ENCODE data around the gene SLC34A3.
A peak's percentile ranks its signal among the peaks of the same experiment; 100 is the strongest.

- no peak for TF ChIP-seq POU5F1 (IDR thresholded peaks at IDR 0.05; ENCODE audit: low read depth, low read length)
- TF ChIP-seq RXRA (IDR thresholded peaks at IDR 0.05; ENCODE audit: insufficient read depth, low read depth, low read length) = no peak
- no peak; the same call in 1 of the 2 replicates for TF ChIP-seq POLR2AphosphoS5 (IDR thresholded peaks at IDR 0.05; ENCODE audit: low read depth, low read length)
- no peak for TF ChIP-seq EZH2 (IDR thresholded peaks at IDR 0.05; ENCODE audit: low read depth, low read length, severe bottlenecking)
- TF ChIP-seq POLR2A (IDR thresholded peaks at IDR 0.05; ENCODE audit: control extremely low read depth in 1 of 2, low read depth in 2 of 2, low read length in 2 of 2) = no peak
- peak; percentile 91 to 95 for TF ChIP-seq RAD21 (IDR thresholded peaks at IDR 0.05 in 1 of 2, conservative IDR thresholded peaks at IDR 0.05 in 1 of 2; ENCODE audit: low read depth in 2 of 2, low read length in 2 of 2)
- no peak for TF ChIP-seq TCF12 (IDR thresholded peaks at IDR 0.05; ENCODE audit: low read depth, low read length)
- no peak for TF ChIP-seq JUN (IDR thresholded peaks at IDR 0.05; ENCODE audit: low read depth, low read length)
- TF ChIP-seq NRF1 (IDR thresholded peaks at IDR 0.05; ENCODE audit: low read depth, low read length) = no peak
- no peak for TF ChIP-seq EP300 (IDR thresholded peaks at IDR 0.05; ENCODE audit: borderline replicate concordance in 1 of 2, low read depth in 2 of 2, low read length in 2 of 2)
- TF ChIP-seq JUND (IDR thresholded peaks at IDR 0.05; ENCODE audit: low read length) = no peak
- peak in 2 of 3 experiments; percentile 96 to 97; a peak in 3 of 4 replicates for TF ChIP-seq CTCF (IDR thresholded peaks at IDR 0.05; ENCODE audit: control extremely low read depth in 1 of 3, insufficient read depth in 1 of 3, low read depth in 1 of 3, low read length in 3 of 3)
- TF ChIP-seq, protein P1, sequence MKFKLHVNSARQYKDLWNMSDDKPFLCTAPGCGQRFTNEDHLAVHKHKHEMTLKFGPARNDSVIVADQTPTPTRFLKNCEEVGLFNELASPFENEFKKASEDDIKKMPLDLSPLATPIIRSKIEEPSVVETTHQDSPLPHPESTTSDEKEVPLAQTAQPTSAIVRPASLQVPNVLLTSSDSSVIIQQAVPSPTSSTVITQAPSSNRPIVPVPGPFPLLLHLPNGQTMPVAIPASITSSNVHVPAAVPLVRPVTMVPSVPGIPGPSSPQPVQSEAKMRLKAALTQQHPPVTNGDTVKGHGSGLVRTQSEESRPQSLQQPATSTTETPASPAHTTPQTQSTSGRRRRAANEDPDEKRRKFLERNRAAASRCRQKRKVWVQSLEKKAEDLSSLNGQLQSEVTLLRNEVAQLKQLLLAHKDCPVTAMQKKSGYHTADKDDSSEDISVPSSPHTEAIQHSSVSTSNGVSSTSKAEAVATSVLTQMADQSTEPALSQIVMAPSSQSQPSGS (IDR thresholded peaks at IDR 0.05; ENCODE audit: low read length) = no peak
- TF ChIP-seq, protein P2, sequence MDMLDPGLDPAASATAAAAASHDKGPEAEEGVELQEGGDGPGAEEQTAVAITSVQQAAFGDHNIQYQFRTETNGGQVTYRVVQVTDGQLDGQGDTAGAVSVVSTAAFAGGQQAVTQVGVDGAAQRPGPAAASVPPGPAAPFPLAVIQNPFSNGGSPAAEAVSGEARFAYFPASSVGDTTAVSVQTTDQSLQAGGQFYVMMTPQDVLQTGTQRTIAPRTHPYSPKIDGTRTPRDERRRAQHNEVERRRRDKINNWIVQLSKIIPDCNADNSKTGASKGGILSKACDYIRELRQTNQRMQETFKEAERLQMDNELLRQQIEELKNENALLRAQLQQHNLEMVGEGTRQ (IDR thresholded peaks at IDR 0.05; ENCODE audit: low read length) = no peak
Measured at GRCh38 chr9:137227054-137227852, 3.4 kb upstream of the SLC34A3 start, which contains the start of gene RNF224.

All from H1 (cell line).